NCI-H2196 (cell line): ENCODE data around the gene ZNF296.

Experiments
- DNase-seq: peaks from one replicate; lab custom pipeline; 2025; ENCODE audit not compliant: unreplicated experiment; lab: John Stamatoyannopoulos, UW

Gene ZNF296

DNA sequence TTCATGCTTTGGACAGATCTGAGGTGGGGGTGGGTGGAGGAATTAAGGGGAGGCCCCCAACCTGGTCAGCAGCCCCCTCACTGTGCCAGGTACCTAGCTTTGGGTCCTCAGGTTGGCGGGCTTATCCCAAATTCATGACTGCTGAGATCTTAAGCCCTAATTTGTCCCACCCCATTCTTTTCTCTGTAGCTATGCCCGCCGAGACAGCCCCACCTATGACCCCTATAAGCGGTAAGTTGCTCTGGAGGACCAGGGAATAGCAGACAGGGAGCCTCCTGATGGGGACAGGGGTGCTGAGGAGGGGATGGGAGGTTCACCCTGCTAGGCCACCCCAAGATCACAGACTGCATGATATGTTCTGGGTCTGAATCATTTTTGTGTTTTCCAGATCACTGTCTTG, 14.3 kb downstream of the ZNF296 start:
- DNase-seq, result no peak

DNA sequence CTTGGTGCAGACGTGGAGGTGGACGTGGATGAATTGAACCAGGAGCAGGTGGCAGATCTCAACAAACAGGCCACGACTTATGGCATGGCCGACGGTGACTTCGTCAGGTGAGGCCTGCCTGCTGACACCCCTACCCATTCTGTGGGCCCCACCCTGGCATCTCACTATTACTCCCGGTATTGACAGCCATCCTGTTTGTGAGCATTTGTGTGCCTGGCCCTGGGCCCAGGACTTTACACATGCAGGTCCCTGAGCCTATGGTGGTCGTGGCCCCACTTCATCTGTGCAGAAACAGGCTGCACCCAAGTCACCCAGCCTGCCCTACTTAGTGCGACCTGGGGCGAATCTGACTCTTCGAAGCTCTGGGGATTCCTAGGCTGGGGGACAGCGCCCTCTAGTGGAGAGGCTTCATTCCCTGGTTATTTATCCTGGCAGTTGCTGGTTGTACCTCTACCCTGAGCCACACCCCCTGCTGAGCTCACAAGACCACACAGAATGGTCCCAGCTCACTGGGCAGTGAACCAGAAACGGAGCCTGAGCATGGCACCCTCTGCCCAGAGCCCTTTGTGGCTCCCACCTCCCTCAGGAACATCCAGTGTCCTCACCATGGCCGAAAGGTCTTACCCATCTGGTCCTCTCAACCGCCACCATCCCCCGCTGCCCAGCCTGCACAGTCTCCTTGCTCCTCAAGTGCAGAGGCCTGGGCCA, 16.9 kb downstream of the ZNF296 start:
- peak; percentile 83 for DNase-seq

DNA sequence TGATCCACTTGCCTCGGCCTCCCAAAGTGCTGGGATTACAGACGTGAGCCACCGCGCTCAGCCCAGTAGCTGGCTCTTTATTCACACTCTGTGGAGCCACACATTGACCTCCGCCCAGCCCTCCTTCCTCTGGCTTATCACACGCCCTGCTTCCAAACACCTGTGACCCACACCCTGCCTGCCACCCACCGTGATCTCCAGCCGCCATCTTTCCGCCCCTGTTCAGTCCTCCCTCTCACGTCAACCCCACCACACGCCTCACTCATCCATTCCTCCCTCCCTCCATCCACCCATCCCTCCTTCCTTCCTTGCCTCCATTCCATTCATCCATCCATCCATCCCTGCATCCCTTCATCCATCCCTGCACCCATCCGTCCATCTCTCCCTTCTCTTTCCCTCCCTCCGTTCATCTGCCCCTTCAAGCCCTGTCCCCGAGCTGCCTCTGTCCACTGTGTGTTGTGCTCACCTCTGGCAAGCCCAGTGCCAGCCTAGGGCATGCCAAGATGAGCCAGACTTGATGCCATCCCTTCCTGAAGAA, 17.6 kb downstream of the ZNF296 start:
- no peak for DNase-seq

DNA sequence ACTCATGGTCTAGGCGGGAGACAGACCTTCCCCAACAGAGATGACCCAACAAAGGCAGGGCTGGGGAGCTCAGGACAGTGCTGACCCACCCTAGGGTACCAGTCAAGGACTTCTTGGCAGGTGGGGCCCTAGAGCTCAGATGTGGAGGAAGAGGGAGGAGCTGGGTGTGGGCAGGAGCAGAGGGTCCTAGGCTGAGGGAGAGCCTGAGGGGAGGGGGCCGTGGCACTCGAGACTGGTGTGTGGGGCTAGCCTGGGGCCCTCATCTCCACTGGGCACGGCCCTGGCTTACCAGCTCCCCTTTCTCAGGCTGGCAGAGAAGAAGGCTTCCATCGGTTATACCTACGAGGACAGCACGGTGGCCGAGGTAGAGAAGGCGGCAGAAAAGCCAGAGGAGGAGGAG, 18.8 kb downstream of the ZNF296 start:
- no peak for DNase-seq

DNA sequence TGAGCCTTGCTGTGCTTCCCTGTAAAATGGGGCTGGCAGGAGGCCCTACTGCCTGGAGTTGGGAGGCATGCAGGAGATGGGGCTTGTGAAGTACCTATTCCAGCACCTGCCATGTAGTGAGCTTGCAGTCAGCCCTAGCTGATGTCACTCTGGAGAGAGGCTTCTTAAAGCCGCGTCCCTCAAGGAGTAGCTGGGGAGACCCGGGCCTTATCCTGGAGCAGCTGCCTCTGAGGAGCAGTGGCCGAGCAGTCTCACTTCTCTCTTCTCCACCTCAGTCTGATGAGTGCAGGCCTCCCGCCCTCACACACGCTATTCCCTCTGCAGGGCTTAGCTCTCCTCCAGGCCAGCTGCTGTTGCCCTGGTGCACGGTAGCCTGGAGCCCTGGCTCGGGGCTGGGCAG, 19.4 kb downstream of the ZNF296 start:
- DNase-seq, result no peak

DNA sequence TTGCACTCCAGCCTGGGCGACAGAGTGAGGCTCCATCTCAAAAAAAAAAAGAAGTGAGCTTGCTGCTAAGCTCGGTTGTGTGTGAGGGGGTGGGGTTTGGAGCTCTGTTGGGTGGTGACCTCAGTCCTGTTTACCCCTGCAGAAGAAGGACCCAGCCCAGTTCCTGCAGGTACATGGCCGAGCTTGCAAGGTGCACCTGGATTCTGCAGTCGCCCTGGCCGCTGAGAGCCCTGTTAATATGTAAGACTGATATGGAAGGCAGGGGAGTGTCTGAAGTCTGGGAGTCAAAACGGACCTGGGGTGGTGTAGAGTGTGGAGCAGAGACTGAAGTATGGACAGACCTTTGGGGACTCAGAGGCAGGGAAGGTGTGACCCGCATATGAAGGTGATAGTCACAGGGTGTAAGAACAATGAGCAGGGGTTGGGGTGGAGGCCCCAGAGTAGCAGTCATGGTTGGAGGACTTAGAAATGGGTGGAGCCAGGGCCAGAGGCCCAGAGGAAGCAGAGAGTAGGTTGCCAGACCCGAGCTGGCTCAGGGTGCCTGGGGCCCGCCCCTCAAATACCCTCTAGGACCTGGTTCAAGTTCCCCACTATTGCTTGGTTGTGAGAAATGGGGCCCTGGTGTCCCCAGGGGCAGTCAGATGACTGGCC, 24.2 kb downstream of the ZNF296 start:
- no peak for DNase-seq

DNA sequence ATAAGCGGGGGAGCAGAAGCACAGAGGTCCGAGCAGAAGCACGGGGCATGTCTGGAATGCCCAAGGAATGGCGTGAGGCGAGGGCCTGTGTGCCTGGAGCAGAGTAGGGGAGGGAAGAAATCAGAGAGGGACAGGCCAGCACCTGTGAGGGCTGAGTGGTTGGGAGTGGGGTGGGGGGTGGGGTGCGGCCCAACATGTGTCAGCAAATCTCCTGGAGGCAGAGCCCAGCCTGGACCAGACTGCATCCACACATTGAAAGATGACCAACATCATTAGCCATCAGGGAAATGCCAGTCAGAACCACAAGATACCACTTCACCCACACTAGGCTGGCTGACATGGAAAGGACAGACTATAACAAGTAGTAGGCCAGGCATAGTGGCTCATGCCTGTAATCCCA, 26.2 kb downstream of the ZNF296 start:
- no peak for DNase-seq

DNA sequence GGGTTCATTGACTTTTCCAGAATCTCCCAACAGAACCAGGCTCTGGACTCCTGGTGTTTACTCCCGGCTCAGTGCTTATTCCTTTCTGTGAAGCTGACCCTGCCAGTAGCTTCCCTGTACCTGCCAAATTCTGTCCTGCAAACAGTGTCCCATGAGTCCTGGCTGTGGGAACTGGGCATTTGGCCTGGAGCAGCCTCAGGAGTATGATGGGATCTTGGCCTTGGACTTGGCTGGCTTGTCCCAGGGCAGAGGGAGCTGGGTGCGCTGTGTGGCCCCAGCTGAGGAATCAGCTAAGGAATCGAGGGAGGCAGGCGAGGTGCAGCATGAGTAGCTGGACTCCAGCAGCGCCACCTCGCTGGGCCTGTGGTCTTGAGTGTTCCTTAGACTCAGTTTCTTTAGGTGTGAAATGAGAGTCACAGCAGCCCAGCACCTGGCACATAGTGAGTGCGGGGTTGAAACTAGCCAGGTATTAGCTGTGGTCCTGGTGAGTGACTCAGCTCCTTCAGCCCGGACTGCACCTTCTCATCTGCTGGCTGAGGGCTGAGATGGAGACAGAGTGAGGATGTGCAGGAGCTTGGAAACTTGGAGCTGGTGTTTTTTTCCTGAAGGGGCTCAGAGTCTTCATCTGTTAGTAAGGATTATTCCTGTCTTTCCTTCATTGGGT, 27.1 kb downstream of the ZNF296 start:
- no peak for DNase-seq

DNA sequence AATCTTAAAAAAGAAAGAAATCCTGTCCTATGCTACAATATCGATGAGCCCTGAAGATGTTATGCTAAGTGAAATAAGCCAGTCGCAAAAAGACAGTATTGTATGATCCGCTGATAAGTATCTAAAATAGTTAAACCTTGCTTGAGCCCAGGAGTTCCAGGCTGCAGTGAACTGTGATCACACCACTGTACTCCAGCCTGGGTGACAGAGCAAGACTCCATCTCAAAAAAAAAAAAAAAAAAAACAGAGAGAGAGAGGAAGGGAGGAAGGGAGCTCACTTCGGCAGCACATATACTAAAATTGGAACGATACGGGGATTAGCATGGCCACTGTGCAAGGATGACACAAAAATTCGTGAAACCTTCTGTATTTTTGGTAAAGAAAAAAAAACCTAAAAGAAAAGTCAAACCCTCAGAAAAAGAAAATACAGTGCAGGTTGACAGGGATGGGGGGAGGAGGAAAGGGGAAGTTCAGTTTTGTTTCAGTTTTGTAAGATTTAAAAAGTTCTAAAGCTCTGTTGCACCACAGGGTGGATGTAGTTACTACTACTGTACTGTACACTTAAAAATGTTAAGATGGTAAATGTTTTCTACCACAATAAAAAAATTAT, 29.0 kb downstream of the ZNF296 start:
- no peak for DNase-seq

DNA sequence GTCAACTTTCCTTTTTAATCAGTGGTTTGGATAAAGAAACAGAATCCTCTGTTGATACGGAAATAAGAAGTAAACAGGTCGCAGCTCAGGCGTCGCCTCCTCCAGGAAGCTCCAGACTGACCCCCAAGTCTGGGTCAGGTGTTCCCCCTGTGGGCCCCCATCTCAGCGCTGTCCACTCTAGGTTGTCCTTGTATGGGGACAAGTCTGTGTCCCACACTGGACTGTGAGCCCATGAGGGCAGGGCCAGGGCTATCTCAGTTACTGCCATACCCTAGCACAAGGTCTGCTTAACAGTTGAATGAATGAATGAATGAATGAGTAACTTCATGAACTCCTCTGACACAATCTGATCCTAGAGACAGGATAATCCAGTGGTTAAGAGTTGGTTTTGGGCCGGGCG, 29.9 kb downstream of the ZNF296 start:
- DNase-seq, result no peak

DNA sequence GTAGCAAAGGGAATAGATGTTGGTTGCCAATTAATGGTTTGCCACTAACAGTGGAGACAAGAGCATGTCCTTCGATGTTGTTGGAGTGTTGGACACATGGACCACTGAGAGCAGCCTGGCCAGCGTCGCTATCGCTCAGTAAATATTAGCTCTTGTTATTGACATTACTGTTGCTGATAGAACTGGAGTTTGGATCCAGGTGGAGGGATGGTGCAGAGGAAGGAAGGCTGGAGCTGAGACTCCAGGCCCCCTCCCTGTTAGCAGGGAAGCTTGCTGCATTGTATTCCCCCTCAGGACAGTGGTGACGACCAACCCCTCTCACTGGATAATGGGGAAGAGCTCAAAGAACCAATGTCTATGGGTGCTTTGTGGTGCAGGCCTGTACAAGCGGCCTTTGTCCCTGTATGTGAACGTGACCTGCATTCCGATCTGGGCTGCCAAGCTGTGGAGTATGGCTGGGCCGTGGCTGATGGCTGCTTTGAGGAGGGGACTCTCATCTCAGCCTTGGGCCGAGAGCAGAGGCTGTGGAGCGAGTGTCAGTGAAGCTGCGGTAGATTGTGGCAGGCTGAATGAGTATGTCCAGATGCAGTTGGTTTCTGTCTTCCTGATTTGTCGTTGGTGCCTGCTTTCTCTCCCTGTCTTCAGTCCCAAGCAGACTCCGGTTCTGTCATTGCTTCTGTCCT, 30.5 kb downstream of the ZNF296 start:
- peak; percentile 10 for DNase-seq

DNA sequence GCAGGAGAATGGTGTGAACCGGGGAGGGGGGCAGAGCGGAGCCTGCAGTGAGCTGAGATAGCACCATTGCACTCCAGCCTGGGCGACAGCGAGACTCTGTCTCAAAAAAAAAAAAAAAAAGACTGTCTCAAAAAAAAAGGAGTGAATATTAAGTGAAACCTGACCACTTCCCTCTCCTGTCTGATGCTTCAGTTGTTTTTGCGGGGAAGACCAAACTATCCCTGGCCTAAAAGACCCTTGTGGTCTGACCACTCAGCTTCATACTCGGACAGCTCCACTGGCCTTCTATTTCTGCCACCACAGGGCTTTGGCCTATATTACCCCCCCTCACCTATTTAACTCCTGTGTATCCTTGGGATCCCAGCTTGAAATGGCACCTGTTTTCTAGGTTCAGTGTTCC, 35.2 kb downstream of the ZNF296 start:
- DNase-seq, result no peak

DNA sequence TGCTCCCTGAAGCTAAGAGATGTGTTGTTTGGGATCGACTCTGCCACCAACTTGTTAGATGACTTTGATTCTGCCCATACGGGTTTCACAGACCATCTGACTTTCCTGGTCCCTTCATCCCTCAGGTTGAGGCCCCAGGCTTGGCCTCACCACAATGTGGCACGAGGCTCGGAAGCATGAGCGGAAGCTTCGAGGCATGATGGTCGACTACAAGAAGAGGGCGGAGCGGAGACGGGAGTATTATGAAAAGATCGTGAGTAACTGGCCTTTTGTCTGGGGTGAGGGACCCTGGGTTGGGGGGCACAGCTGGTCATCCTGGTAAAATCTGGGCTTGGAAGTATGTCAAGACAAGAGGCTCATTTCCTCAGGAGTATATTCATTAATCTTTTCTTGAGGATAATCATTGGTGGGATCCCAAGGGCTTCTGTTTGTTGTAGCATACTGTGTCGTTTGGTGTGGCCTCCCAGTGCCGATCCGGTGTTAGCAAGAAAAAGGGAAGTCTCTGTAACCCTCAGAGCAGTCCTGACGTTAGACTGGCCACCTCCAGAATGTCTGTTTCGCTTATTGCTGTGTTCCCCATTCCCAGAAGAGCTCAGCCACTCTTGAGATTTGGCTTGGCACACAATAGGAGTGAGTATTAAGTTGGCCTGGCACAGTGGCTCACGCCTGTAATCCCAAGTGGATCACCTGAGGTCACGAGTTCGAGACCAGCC, 36.1 kb downstream of the ZNF296 start:
- no peak for DNase-seq

DNA sequence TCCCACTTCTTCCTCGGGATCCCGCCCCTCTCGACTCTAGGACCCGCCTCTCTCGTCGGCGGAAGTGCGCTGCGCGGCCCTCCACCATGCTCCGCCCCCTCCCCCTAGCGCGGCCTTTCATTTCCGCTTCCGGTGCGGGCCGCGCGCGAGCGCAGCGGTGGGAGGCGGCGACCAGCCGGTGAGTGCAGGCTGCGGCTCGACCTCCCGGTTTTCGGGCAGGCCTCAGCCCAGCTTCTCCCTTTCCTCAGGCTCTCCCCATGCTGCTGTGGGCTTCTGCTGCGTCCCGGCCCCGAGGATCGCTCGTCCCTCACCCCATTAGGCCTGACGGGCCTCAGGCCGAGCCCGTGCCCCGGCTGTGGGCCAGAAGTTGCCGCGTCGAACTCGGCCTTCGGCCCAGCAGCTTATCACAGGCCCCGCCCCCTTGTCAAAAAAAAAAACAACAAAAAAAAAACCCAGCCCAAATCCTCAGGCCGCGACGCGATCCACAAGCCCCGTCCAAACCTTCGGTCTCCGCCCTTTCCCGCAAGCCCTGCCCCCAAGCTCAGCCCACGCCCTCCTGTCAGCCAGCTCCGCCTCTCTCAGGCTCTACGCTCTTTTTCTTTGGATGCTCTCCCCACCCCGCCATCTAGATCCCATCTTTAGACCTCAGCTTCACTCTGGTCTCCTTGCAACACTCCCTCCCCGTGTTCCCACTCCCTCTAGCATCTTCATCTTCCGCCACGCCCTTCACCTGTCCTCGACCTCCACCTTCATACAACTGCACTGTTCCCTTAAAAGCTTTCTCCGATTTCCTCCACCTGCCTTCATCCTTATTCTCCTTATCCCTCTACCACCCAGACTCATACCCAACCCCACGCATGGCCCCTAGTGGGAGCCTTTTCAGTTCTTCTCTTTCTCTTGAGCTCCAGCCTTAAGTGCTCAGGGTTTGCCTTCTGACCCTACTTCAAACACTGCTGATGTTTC, 37.1 kb downstream of the ZNF296 start, which contains the start of gene CLASRP:
Gene CLASRP, plus strand, starts transcription at position 115 of the 963 bp plus-strand sequence. CDS start 1,168 bp downstream, outside the sequence.
- peak; percentile 95 for DNase-seq

DNA sequence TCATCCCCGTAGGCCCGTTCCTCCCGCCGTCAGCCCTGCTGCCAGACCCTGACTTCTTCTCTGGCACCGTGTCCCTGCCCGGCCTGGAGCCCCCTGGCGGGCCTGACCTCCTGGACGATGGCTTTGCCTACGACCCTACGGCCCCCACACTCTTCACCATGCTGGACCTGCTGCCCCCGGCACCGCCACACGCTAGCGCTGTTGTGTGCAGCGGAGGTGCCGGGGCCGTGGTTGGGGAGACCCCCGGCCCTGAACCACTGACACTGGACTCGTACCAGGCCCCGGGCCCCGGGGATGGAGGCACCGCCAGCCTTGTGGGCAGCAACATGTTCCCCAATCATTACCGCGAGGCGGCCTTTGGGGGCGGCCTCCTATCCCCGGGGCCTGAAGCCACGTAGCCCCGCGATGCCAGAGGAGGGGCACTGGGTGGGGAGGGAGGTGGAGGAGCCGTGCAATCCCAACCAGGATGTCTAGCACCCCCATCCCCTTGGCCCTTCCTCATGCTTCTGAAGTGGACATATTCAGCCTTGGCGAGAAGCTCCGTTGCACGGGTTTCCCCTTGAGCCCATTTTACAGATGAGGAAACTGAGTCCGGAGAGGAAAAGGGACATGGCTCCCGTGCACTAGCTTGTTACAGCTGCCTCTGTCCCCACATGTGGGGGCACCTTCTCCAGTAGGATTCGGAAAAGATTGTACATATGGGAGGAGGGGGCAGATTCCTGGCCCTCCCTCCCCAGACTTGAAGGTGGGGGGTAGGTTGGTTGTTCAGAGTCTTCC, 38.7 kb downstream of the ZNF296 start:
- no peak for DNase-seq

DNA sequence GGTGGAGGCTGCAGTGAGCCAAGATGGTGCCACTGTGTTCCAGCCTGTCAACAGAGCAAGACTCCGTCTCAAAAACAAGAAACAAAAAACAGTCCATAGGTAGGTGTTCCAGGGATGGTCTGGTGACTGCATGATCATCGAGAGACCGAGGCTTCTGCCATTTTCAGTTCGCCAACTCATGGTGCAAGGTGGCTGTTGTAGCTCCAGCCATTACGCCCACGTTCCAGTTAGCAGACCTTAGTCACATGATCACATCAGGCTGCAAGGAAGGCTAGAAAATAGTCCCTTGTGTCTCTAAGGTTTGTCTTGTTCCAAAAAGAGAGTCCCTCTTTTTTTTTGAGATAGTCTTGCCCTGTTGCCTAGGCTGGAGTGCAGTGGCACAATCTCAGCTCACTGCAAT, 40.5 kb downstream of the ZNF296 start:
- no peak for DNase-seq

DNA sequence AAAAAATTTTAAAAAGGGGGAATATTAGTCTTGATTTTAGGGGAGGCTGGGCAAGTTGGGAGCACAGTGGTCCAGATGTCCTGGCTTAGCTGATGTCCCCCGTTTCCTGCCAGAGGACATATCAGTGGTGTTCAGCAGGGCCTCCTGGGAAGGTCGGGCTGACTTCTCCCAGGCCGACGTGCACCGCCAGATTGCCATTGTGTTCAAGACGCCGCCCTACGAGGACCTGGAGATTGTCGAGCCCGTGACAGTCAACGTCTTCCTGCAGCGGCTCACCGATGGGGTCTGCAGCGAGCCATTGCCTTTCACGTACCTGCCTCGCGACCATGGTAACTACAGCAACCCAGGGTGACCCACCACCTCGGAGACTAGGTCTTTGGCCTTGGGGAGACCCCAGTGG, 43.9 kb downstream of the ZNF296 start:
- DNase-seq, result no peak

DNA sequence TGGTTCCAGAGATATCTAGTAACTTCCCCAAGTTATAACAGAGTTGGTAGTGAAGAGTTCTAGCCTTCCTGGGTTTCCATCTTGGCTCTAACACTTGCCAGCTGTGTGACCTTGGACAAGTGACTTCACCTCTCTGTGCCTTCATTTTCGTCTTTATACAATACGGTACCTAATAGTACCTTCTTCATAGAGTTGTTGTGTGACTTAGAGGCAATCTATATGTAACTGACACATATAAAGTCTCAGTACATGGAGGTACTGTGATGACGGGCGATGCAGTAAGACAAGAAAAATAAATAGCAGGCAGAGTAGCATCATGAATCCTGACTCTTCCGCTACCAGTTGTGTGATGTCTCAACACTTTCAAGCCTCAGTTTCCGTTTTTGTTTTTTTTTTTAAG, 45.5 kb downstream of the ZNF296 start:
- DNase-seq, result no peak
